HepG2 (cell line): ENCODE results near the gene HLF. TPM values are rescaled to one million over a fixed set of nuclear protein-coding genes. Genes with fewer than 3 reads are reported as not detected.

Experiments
- ATAC-seq: fragments of 200-7000 bp; cut with Tn5 transposase; 3 replicates; pipeline ENCODE4 v1.9.1; 2020; ENCODE audit warnings: mild to moderate bottlenecking, moderate library complexity
- BruUV-seq: library from RNA; stranded (reverse); fragments of 400-500 nt; replicated peaks from 2 replicates; lab custom pipeline; 2021; lab: Mats Ljungman, UMichigan
- CTCF ChIA-PET: fragments of 300-600 bp; formaldehyde crosslinking; extraction: SDS; loops from one replicate; lab custom pipeline; 2021; ENCODE audit warnings: low total read pairs, inconsistent platforms, low intra/inter-chr PET ratio; lab: Yijun Ruan, JAX
- POLR2A ChIA-PET: fragments of 350-600 bp; sonication (Branson Sonifier 250); formaldehyde crosslinking; loops from one replicate; lab custom pipeline; 2020; ENCODE audit warnings: antibody characterized with exemption, inconsistent platforms; lab: Yijun Ruan, JAX
- DNase-seq: peaks from one replicate; pipeline ENCODE4 v3.0.0-alpha.2; 2015; ENCODE audit warnings: low spot score
- FAIRE-seq: peaks from 3 replicates; lab custom pipeline; 2011; peaks lifted over from hg19 to GRCh38; lab: Jason Lieb, UNC
- H2AFZ ChIP-seq: one replicate; pipeline ENCODE4 v1.6.1; 2011; ENCODE audit warnings: low read length, inconsistent platforms
- H3K27ac ChIP-seq: fragments of 300-600 bp; 3 replicates; pipeline ENCODE4 v1.8.0; 2011; ENCODE audit warnings: mixed run types, mild to moderate bottlenecking, mixed read lengths, low read length, inconsistent platforms; ENCODE audit not compliant: insufficient read depth; ENCODE audit errors: extremely low read length
- H3K27me3 ChIP-seq, 2 experiments: fragments of 200-600 bp in 1 of 2; 2 replicates in 1 of 2; 3 replicates in 1 of 2; pipeline versions ENCODE4 v1.6.0 to v1.8.0; 2011; ENCODE audit warnings: low read length in 2 of 2, mild to moderate bottlenecking in 2 of 2, moderate library complexity in 2 of 2, inconsistent platforms in 1 of 2; ENCODE audit not compliant: insufficient read depth in 2 of 2, control insufficient read depth in 1 of 2
- H3K36me3 ChIP-seq, 2 experiments: fragments of 200-600 bp in 1 of 2; replicated peaks in 1 of 2; 2 replicates in 1 of 2; 3 replicates in 1 of 2; pipeline versions ENCODE4 v1.5.1 to v1.8.0; 2011; ENCODE audit warnings: low read length in 2 of 2, inconsistent platforms in 1 of 2; ENCODE audit not compliant: insufficient read depth in 2 of 2, control insufficient read depth in 1 of 2
- H3K4me1 ChIP-seq: 2 replicates; pipeline ENCODE4 v1.5.1; 2012; ENCODE audit warnings: low read length, inconsistent platforms; ENCODE audit not compliant: insufficient read depth
- H3K4me2 ChIP-seq: 2 replicates; pipeline ENCODE4 v1.6.0; 2011; ENCODE audit warnings: low read depth, low read length, inconsistent platforms
- H3K4me3 ChIP-seq, 3 experiments: fragments of 200-600 bp in 1 of 3; sonication (generic), shearing (Covaris generic) in 1 of 3; replicated peaks in 1 of 3; 2 replicates each; pipeline ENCODE4 v1.5.1; 2011 to 2016; ENCODE audit warnings: low read length in 3 of 3, inconsistent platforms in 2 of 3, low read depth in 2 of 3, mild to moderate bottlenecking in 2 of 3, control low read depth in 1 of 3, mixed read lengths in 1 of 3; ENCODE audit not compliant: insufficient read depth in 1 of 3
- H3K79me2 ChIP-seq: one replicate; pipeline ENCODE4 v1.6.1; 2011; ENCODE audit warnings: low read length, inconsistent platforms; ENCODE audit not compliant: insufficient read depth
- H3K9ac ChIP-seq: 2 replicates; pipeline ENCODE4 v1.6.0; 2011; ENCODE audit warnings: mild to moderate bottlenecking, low read depth, low read length, inconsistent platforms; ENCODE audit not compliant: insufficient read depth
- H3K9me3 ChIP-seq: 2 replicates; pipeline ENCODE4 v1.5.1; 2012; ENCODE audit warnings: mild to moderate bottlenecking, low read length
- H4K20me1 ChIP-seq: 2 replicates; pipeline ENCODE4 v1.6.0; 2011; ENCODE audit warnings: inconsistent platforms, mild to moderate bottlenecking, low read length, moderate library complexity; ENCODE audit not compliant: insufficient read depth
- HMGA1 ChIP-seq: sonication (generic); formaldehyde crosslinking; conservative IDR thresholded peaks from 2 replicates; pipeline ENCODE4 v1.4.0; 2020; ENCODE audit warnings: missing genetic modification reagents
- MXD1 ChIP-seq: sonication (generic); formaldehyde crosslinking; IDR thresholded peaks from 2 replicates; pipeline ENCODE4 v1.4.0; 2020; ENCODE audit warnings: mild to moderate bottlenecking, missing genetic modification reagents
- ZFP91 ChIP-seq: sonication (generic); formaldehyde crosslinking; IDR thresholded peaks from 2 replicates; pipeline ENCODE4 v1.9.0; 2022; ENCODE audit warnings: missing genetic modification reagents, mild to moderate bottlenecking, borderline replicate concordance
- WGBS: methylation state at CpG from one replicate; pipeline ENCODE4 v1.1.6; 2017; ENCODE audit warnings: low lambda C conversion rate; 5-methylcytosine and 5-hydroxymethylcytosine counted together
- in situ Hi-C: cut with HindIII; loops from 2 replicates; pipeline ENCODE4 v1.10.0; 2017; ENCODE audit warnings: low pct_unique_long_range_greater_than_20kb; ENCODE audit not compliant: extremely low pct_ligation_motif_present
- intact Hi-C: fragments of 100-400 bp; cut with micrococcal nuclease; formaldehyde crosslinking; loops from one replicate; pipeline ENCODE4 v1.10.0; 2022; ENCODE audit not compliant: unreplicated experiment
- polyA plus RNA-seq, 8 experiments: library from polyadenylated mRNA; depleted of rRNA in 3 of 8; stranded (reverse) in 7 of 8; unstranded in 1 of 8; fragments of >200 nt; fragmentation: Illumina TruSeq in 4 of 8; extraction: Trizol in 4 of 8; gene quantifications; 2 replicates each; pipeline versions ENCODE4 v1.2.1 to v1.2.3, GENCODE V29; 2011 to 2016; ENCODE audit warnings: low read depth in 4 of 8, missing spikeins in 1 of 8, mixed read lengths in 1 of 8; ENCODE audit not compliant: insufficient read depth in 1 of 8
- total RNA-seq, 5 experiments: library from RNA; depleted of rRNA; stranded (reverse); fragments of >200 nt; fragmentation: Illumina TruSeq; extraction: Trizol; gene quantifications; 2 replicates each; pipeline ENCODE4 v1.2.3, GENCODE V29; 2016; ENCODE audit warnings: low read depth in 1 of 5

HLF gene
- total and polyA plus RNA-seq, 2 of the 13 experiments (the other 11 are each of a cell fraction or from before 2014, with no cell fraction given), result 202 to 346 TPM

- in situ Hi-C loops (no loop called here), intact Hi-C loops (loop anchor here (1.0 to 2.0 kb wide), 3 partner anchors 26 to 271 kb away; no protein-coding TSS in a partner anchor)
- Histone ChIP-seq H2AFZ (no peak overlapping the region), H4K20me1 (no peaks in the 10 kb centered on the region), H3K4me2 (peak overlapping the region; percentile 19), H3K27me3 (no peaks in the 10 kb centered on the region; a peak in 1 of 5 replicates), H3K79me2 (peaks cover 44% of the 10 kb centered on the region), H3K36me3 (peaks cover 5 to 19% of the 10 kb centered on the region in 2 experiments), H3K9me3 (no peaks in the 10 kb centered on the region), H3K4me3 (no peak overlapping the region), H3K27ac (no peak overlapping the region), H3K4me1 (peaks cover 20% of the 10 kb centered on the region), H3K9ac (no peak overlapping the region)
- CTCF ChIA-PET, result interaction anchor here (1.1 kb wide), 1 partner anchor 32 kb away, joined by 3 read pairs; no protein-coding TSS in a partner anchor
- no peak for TF ChIP-seq MXD1
- TF ChIP-seq ZFP91 (CRISPR knock-in tag), result peak; percentile 13; the same call in 1 of the 2 replicates
- no peak for TF ChIP-seq HMGA1 (CRISPR knock-in tag)
- POLR2A ChIA-PET, result interaction anchor here (0.8 to 6.6 kb wide), 3 partner anchors 26 to 39 kb away, joined by 3 to 64 read pairs (median 5); no protein-coding TSS in a partner anchor
- FAIRE-seq, result no peak
- ATAC-seq, result no peak
- DNase-seq, result no peak
- WGBS, result 92% methylated on average over 13 of the region's 13 CpGs
- no TSS peak for BruUV-seq
Measured at GRCh38 chr17:55264278-55264644, 499 bp upstream of the HLF start.
